ENCODE data around the gene ZNF225. TPM values are rescaled to one million over a fixed set of nuclear protein-coding genes. Genes with fewer than 3 reads are reported as not detected.

ZNF225 gene
- total and polyA plus RNA-seq, 9 of the 15 experiments (the other 6 are each of a cell fraction or from before 2014, with no cell fraction given) = 1.4 to 4.2 (median 2.2) TPM

DNA sequence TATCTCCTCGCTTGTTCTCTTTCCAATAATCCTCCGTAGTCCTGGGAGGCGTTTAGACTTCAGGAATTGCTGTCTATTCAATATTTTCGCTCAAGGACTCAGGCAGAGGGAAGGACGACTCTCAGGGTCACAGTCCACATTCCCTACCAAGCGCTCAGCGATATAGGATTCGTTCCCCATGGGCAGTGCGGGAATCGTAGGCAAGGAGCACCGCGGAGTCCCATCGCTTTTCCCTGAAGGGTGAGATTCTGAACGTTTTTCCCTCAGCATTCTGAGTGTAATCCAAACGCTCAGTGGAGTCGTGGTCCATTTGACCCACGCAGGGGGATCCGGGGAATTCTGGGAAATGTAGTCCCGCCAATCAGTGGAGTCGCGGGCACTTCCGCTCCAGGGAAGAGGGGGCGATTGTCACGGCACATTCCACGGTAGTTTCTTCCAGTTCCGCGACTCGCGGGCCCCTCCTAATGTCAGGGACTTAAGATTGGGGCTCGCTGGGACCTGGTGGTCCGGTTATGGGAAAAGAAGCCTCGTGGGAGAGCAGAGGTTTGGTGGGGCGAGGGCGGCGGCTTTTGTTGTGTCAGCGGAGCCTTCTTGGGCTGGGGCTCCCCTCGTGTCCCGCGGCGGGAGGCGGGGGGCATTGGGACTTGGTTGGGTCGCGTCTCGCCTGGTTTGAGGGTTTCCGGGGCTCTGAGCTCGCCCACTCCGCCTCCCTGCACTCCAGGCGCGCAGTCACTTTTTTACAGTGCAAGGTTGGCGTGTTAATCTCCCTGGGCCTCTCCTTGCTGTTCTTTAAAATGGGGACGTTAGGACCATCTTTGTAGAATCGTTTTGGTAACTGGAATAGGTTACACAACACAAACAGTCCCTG lies 28.2 kb downstream of the ZNF225 start, which contains the start of gene ZNF234 (continued):
- TF ChIP-seq TSHZ1 (CRISPR knock-in tag; IDR thresholded peaks at IDR 0.05) (no peak), TAL1 (IDR thresholded peaks at IDR 0.05) (no peak), CHD4 (IDR thresholded peaks at IDR 0.05; ENCODE audit: insufficient read depth, insufficient replicate concordance, low read depth, low read length, poor library complexity, severe bottlenecking) (peak; percentile 78), DEAF1 (CRISPR knock-in tag; IDR thresholded peaks at IDR 0.05) (no peak), SP1 (CRISPR knock-in tag; IDR thresholded peaks at IDR 0.05) (no peak), ZNF75A (CRISPR knock-in tag; IDR thresholded peaks at IDR 0.05) (no peak), NEUROD1 (IDR thresholded peaks at IDR 0.05; ENCODE audit: borderline replicate concordance, low read depth, low read length, partially characterized antibody) (no peak), PREB (CRISPR knock-in tag; IDR thresholded peaks at IDR 0.05) (no peak), ZNF263 (CRISPR knock-in tag; IDR thresholded peaks at IDR 0.05; ENCODE audit: borderline replicate concordance) (no peak), TCF7L2 (IDR thresholded peaks at IDR 0.05; ENCODE audit: low read depth, low read length) (no peak), NONO (IDR thresholded peaks at IDR 0.05; ENCODE audit: low read depth in 2 of 2, low read length in 1 of 2) (no peak), FOSL1 (tag; conservative IDR thresholded peaks at IDR 0.05) (no peak; the same call in 1 of the 2 replicates)
- TF ChIP-seq, protein P1, sequence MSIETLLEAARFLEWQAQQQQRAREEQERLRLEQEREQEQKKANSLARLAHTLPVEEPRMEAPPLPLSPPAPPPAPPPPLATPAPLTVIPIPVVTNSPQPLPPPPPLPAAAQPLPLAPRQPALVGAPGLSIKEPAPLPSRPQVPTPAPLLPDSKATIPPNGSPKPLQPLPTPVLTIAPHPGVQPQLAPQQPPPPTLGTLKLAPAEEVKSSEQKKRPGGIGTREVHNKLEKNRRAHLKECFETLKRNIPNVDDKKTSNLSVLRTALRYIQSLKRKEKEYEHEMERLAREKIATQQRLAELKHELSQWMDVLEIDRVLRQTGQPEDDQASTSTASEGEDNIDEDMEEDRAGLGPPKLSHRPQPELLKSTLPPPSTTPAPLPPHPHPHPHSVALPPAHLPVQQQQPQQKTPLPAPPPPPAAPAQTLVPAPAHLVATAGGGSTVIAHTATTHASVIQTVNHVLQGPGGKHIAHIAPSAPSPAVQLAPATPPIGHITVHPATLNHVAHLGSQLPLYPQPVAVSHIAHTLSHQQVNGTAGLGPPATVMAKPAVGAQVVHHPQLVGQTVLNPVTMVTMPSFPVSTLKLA (conservative IDR thresholded peaks at IDR 0.05) = no peak
- TF ChIP-seq, protein P2, sequence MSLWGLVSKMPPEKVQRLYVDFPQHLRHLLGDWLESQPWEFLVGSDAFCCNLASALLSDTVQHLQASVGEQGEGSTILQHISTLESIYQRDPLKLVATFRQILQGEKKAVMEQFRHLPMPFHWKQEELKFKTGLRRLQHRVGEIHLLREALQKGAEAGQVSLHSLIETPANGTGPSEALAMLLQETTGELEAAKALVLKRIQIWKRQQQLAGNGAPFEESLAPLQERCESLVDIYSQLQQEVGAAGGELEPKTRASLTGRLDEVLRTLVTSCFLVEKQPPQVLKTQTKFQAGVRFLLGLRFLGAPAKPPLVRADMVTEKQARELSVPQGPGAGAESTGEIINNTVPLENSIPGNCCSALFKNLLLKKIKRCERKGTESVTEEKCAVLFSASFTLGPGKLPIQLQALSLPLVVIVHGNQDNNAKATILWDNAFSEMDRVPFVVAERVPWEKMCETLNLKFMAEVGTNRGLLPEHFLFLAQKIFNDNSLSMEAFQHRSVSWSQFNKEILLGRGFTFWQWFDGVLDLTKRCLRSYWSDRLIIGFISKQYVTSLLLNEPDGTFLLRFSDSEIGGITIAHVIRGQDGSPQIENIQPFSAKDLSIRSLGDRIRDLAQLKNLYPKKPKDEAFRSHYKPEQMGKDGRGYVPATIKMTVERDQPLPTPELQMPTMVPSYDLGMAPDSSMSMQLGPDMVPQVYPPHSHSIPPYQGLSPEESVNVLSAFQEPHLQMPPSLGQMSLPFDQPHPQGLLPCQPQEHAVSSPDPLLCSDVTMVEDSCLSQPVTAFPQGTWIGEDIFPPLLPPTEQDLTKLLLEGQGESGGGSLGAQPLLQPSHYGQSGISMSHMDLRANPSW (CRISPR knock-in tag; IDR thresholded peaks at IDR 0.05) = no peak

Measured in K562 (cell line).